C1 segment of cervical spinal cord (tissue), 14 donors: ENCODE measurements around the gene GVQW3.
"Not testable (repeated sequence)": the region's sequence is repeated elsewhere in the genome, so short reads cannot be mapped to it uniquely, and the experiment has no call there.

Source experiments
- DNase-seq, 14 donors: peaks; one replicate each; lab custom pipeline; 2025; lab: John Stamatoyannopoulos, UW

The GVQW3 gene

DNA sequence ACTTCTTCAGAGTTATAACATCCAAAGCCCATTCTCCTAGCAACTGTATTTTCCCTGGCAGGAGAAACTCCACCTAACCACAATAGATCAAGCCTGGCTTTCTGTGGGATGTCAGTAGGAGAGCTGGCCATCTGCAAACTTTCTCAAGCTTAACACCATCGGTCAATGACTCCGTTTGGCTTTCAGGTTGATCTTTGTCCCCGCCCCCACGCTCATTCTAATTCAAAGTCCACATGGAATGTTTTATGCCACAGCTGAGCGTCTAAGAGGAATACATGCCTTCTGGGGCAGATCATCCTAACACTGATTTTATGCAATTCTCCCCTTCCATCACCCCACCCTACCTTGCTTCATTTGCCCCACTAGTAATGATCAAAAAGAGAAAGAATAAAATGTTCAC, 4.8 kb downstream of the GVQW3 start:
- no peak for DNase-seq

DNA sequence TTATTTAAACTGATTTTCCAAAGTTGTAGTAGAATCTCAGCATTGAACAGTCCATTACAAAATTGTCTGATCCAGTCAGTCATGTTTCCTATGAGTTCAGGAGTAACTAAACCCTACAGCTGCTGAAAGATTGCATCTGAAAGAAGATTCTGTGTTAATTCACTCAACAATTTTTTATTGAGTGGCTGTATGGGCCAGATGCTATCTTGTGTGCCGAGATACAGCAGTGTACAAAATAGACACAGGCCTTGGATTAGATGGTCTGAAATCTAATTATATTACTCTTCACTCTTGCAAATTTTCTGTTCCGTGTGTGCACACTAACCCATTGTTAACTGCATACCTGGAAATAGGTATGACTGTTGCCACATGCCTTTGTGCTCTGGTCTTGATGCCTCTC, 7.3 kb downstream of the GVQW3 start:
- DNase-seq = no peak

DNA sequence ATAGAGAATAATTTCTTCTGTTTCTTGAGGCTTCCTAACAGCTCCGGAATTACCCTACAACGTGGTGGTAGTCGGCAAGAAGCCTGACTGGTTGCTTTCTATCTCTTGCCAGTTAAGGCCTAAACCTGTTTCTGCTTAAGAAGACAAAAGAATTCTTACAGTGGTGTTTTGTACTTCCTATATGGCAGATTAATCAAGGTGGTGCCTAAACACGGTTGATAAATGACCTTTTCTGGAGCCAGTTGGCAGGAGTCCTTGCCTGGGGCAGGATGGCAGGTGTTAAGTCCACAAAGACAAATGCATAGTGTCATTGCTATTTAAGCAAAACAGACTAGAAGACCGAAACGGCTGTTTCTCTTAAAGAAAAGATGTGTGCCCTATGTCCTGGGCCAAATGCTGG, 9.9 kb downstream of the GVQW3 start:
- peak in 1 of 14 donors; percentile 24 for DNase-seq

DNA sequence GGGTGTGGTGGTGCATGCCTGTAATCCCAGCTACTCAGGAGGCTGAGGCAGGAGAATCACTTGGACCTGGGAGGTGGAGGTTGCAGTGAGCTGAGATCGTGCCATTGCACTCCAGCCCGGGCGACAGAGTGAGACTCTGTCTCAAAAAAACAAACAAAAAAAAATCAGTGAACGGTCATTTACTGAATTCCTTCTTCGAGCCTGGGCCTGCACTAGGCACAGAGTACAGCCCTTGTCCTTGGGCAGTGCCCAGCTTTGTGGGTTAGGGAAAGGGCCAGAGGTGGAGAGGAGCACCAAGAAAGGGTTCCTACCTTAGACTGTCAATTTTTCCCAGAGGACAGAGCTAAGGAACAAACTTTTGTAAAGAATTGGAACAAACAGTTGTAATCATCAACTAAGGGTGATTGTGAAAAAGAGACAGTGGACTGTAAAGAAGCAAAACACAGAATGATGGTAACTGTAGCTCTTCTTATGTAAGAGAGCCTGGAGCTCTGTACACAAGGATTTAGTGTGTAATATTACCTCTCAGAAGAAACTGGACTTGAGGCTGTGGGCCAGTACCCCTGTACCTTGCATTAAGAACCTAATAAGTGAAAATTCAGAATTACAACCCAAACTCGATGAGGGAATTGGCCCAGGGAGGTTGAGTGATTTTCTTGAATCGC, 10.8 kb downstream of the GVQW3 start:
- no peak for DNase-seq

DNA sequence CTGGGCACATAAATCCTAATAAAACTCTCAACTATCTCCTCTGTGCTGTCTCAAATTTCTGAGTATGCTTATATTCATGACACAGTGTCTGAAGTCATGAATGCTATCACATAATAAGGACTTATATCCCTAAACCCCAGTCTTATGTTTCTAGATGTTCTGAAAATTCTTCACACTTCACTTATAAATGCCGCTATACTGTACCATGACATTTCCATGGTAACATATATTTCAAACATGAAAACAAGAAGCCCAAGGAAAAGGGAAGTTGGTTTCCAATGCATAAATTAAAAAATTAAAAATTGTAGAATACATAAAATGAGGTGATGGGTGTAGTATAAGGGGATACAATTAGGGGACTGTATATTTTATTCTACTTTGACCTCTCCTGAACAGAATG, 11.7 kb downstream of the GVQW3 start:
- no peak for DNase-seq

DNA sequence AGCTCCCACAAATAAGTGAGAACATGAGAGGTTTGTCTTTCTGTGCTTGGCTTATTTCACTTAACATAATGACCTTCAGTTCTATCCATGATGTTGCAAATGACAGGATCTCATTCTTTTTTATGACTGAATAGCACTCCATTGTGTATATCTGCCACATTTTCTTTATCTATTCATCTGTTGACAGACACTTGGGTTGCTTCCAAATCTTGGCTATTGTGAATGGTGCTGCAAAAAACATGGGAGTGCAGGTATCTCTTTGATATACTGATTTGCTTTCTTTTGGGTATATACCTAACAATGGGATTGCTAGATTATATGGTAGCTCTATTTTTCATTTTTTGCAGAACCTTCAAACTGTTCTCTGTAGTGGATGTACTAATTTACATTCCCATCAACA, 13.3 kb downstream of the GVQW3 start:
- no peak for DNase-seq

DNA sequence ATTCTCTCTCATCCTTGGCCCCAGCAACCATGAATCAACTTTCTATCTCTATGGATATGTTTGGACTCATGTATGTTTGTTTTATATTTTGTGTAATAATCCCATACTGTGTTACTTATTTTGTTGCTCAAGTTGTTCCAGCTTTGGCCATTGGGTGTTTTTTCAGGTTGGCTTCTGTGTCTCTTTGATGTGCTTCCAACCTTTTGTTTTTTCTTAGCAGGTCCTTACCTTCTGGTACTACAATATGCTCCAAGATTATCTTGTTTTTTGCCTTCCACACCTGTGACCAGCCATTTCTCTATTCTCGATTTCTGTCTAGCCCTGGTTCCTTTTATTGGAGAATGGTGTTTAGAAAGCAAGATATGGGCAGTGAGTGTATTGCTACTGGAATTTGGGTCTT, 14.2 kb downstream of the GVQW3 start:
- peak in 1 of 14 donors; percentile 27 for DNase-seq

DNA sequence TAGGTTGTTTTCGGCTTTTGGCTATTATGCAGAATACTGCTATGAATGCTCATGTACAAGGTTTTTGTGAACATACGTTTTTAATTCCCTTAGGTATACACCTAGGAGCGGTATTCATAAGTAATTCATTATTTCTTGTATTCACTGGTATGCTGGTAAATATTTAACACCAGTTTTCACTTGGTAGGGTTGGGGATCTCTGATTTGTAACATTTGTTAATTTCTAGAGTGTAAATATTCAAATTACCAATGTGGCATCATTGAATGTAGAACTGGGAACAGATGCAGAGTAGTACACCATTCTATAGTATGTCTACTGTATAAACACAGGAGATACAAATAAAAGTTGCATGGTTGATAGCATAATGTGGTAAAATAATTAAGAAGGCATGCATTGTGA, 16.3 kb downstream of the GVQW3 start:
- no peak for DNase-seq

DNA sequence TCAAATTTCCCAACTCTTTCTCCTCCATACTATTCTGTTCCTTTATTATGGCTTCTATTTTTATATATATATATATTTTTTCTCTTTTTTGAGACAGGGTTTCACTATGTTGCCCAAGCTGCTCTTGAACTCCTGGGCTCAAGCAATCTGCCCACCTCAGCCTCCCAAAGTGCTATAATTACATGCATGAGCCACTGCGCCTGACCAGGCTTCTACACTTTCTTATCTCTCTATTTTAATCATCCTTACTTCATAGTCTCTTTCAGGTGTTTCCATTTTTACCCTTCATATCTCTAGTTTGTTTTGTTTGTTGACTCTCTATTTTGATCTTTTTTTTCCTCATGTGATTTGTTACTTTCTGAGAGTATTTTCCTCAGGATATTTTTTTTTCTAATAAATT, 19.8 kb downstream of the GVQW3 start:
- DNase-seq = no peak

DNA sequence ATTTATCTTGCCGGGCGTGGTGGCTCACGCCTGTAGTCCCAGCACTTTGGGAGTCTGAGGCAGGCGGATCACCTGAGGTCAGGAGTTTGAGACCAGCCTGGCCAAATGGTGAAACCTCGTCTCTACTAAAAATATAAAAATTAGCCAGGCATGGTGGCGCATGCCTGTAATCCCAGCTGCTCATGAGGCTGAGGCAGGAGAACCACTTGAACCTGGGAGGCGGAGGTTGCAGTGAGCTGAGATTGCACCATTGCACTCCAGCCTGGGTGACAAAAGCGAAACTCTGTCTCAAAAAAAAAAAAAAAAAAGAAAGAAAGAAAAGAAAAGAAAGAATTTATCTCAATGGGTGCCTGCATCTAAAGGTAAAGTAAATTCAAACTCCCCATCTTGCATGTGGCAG, 20.4 kb downstream of the GVQW3 start:
- not testable (repeated sequence) for DNase-seq

DNA sequence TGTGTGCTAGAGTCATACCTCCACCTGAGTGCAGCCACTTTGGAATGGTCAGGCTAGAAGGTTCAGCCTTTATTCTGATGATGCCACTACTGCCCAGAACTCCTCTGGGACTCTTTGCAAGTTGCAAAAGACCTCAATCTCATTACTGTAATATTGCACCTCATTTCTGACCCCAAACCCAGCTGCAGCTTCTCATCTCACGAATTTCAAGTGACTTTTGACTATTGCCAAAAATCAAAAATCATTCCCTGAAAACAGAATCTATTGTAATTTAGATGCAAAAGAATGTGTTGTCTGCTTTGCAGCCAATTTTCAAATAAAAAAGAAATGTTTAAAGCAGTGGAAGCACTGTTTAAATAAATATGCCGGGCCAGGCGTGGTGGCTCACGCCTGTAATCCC, 25.2 kb downstream of the GVQW3 start:
- no peak for DNase-seq

DNA sequence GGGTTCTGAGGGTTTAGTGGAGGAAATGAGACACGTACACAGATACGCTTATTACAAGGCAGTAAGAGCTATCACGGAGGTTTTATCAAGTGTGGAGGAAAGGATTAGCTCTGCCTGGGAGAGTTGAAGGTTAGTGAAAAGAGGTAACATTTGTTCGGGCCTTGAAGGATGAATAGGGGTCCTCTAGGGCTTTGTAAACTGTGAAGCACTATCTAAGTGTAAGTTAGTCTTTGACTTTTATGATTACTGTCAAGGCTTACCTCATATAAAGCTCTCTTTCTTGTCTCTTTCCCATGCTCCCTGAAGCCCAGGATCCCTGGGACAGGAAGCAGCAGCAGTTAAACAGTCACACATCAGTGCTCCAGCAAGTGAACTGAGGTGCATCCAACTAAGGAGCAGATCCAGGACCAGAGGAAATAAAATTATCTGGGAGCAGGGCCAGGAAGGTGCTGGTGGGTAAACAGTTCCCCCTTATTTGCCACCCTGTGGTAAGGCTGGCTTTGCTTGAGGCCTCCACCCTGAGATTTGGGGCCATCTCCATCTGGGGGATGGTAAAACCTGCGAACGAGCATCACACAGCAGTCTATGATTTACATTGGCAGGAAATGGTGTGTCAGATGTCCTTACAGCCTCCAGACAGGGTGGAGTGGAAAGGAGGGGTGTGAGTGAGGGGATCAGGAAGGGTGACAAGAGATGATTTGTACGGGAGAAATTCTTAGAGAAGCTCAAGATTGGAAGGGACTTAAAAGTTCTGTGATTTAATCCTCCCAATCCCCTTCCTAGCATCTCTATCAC, 27.2 kb downstream of the GVQW3 start:
- DNase-seq = no peak

DNA sequence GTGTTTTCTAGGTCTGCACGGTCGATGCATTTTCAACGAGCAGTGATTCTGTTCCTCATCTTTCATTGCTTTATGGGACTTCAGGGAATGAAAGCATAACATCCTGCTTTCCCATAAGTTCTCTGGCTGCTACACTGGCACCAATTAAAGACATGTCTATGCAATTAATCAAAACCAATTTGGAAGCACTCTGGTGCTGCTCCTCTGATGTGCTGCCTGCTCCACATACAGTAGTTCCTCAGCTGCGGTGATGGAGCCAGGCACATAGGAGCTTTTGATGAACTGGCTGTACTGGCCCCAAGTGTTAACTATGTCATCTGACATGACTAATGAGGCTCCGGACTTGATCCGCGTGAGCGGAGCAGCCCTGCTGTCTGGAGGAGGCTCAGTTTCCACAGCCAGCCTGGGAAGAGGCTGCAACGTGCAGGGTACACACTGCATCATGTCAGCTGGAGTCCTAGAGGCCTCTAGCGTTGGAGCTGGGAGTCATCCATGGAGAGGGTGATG, 29.8 kb downstream of the GVQW3 start:
- DNase-seq = no peak

DNA sequence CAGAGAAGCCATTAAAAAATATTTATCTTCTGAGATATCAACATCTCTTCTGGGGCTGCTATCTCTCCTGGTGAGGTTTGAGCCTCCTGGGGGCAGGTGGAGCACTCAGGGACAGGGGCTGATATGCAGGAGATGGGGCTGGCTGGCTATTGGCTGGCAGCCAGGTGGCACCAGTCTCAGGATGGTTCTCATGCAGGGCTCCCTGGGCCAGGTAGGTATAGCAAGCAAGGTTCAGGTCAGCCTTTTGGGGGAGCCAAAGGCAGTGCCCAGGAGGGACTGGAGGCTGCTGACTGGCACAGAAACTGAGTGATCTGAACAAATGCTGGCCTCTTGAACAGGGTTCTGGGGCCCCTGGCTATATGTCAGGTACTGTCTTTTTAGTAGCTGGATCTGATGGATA, 34.0 kb downstream of the GVQW3 start:
- DNase-seq = no peak

DNA sequence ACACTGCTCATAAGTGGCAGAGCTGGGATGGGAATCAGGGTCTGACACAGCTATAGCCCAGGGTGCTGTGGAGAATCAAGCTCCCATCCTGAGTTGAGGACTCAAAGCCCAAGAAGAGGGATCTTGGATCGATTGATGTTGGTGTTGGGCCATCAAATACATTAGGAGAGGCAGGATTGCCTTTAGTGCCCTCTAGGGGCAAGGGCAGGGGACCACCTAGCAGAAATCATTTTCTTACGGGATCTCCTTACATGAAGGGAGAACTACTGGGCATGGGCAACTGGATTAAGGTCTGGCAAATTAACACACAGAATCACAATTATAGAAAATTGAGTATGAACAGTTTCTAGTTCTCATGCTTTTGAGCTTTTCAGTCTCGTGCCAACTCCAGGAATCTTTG, 38.8 kb downstream of the GVQW3 start:
- no peak for DNase-seq

DNA sequence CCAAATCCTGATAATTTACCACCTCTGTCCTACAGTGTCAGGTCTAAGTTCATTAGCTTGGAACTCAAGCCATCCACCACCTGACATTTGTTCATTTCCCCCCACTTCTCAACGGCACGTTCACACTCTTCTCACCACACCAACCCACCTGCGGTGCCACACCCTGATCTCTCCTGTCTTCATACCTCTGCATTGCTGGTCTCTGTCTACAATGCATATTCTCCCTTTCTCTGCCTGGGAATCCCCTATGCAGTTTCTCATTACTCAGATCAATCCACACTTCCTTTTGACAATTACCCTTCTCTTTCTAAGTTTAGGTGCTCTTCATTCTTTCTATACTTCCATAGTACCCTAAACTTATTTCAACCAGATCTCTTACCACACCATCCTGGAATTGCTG, 43.3 kb downstream of the GVQW3 start:
- no peak for DNase-seq

DNA sequence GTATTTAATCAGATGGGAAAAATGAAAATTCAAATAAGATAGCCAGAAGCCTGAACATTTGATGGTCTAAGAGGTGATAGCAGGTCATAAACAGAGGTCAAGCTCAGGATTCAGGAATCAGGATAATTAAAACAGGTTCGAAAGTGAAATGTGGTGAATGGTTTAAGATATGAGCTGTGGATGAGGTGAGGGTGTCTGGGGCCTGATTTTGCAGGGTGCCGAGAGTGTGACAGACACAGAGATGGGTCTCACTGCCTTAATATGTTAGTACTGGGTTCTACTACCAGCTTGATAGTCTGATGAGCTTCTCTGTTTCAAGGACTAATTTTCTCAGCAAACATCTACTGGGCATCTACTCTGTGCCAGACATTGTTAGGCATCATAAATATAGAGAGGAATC, 43.8 kb downstream of the GVQW3 start:
- DNase-seq = no peak

DNA sequence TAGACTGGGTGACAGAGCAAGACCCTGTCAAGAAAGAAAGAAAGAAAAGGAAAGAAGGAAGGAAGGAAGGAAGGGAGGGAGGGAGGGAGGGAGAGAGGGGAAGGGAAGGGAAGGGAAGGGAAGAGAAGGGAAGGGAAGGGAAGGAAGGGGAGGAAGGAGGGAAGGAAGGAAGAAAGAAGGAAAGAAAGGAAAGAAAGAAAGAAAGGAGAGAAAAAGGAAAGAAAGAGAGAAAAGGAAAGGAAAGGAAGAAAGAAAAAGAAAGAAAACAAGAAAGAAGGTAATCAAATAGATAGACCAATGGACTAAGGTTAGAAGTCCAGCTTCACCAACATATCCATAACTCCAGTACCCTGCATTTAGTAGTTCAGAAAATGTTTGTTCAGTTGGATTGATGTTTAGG, 45.5 kb downstream of the GVQW3 start:
- no peak for DNase-seq

DNA sequence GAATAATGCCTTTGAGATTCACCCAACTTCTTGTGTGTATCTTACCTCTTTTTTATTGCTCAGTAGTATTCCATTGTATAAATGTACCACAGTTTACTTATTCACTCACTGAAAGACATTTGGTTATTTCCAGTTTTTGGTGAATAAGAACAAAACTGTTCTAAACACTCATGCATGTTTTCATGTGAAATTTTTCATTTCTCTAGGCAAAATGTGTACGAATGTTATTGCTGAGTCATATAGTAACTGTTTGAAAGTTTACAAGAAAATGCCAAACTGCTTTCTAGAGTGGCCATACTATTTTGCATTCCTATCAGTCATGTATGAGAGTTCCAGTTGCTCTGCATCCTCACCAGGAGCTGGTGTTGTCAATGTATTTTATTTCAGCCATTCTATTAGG, 54.9 kb downstream of the GVQW3 start:
- DNase-seq = no peak

DNA sequence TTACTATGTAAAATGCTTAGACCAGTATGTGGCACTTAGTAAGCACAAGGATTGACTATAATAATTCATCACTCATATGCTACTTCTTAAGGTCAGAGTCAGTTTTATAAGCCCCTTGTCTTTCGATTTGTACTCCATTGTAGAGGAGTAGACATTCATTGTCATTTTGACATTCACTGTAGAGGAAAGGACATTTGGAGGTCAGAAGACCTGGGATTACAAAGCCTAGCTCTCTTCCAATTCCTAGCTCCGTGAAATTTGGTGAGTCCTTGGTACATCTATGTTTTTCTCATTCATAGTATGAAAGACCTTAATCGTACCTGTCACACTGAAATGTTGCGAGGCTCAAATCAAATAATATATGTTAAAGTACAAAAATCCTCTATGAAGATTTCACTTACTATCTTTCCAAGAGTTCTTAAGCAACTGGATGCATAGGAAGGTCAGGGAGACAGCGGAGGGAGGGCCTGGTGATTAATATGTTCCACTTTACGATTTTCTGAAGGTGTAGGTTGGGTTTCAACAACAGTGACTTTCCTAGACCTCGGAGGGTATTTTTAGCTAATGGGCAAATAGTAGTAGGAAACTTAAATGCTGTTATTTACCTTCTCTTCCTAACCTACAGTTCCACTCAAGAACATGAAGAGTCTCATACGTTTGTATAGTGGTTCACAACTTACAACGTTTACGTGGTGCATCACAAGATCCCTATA, 62.3 kb downstream of the GVQW3 start:
- no peak for DNase-seq

DNA sequence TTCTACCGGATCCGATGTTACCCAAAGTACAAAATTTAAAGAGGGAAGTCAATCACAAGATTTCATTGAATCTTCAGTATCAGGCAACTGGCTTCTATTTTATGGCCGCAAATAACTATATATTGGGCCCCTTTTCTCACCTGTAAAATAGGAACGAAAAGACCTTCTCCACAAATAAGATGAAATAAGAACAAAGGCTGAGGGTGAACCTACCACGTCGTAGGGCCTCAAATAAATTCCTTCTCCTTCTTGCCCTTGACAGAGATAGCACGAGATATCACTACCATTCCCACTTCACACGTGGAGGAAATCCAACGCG, 62.9 kb downstream of the GVQW3 start:
- no peak for DNase-seq

DNA sequence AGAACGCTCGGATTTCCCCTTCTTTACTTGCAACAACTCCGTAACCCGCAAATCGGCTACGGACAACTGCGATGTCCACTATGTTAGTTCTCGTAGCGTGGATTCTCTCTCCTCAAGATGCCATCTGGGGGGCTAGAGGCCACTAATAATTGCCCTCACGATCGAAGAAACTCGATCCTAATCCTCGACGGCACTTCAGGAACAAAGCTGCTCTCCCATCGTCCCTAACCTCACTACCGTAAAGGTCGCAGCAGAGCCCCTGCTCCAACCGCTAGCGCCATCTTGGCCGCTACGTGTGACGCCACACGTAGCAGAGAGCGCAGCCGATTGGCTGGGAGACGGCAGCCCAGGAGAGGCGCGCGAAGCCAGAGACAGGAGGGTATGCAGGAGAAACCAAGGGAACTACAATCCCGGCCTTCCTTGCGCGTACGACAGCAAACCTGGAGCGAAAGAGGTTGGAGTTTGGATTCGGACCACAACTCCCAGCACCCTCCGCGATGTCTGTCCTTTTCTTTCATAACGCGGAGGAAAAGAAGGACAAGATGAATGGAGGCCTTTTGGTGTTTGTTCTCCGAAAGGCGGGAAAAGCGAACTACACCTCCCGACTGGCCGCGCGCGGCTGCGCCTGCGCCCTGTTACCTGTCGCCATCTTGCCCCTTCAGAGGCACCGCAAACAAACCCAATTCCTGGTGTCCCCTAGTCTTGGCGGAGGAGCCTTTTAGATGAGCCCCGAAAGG, 63.4 kb downstream of the GVQW3 start, which contains the start of gene EMSY:
Gene EMSY (plus strand): TSS at position 635 of the 737 bp plus-strand sequence. CDS start 1,921 bp downstream, outside the sequence.
- DNase-seq = peak; percentile 74 to 100 (median 99)
